PC-9 (cell line): ENCODE measurements around the gene NUP62CL.

ENCODE experiments used
- EZH2 ChIP-seq: fragments of 200-600 bp; sonication (generic); IDR thresholded peaks from 2 replicates; pipeline ENCODE4 v1.8.0; 2017; ENCODE audit warnings: antibody characterized with exemption, low read depth
- TF ChIP-seq, protein P1 (sequence below): fragments of 200-600 bp; sonication (generic); conservative IDR thresholded peaks from 2 replicates; pipeline ENCODE4 v1.6.1; 2017; ENCODE audit warnings: mixed run types, antibody characterized with exemption, mild to moderate bottlenecking, moderate library complexity

DNA sequence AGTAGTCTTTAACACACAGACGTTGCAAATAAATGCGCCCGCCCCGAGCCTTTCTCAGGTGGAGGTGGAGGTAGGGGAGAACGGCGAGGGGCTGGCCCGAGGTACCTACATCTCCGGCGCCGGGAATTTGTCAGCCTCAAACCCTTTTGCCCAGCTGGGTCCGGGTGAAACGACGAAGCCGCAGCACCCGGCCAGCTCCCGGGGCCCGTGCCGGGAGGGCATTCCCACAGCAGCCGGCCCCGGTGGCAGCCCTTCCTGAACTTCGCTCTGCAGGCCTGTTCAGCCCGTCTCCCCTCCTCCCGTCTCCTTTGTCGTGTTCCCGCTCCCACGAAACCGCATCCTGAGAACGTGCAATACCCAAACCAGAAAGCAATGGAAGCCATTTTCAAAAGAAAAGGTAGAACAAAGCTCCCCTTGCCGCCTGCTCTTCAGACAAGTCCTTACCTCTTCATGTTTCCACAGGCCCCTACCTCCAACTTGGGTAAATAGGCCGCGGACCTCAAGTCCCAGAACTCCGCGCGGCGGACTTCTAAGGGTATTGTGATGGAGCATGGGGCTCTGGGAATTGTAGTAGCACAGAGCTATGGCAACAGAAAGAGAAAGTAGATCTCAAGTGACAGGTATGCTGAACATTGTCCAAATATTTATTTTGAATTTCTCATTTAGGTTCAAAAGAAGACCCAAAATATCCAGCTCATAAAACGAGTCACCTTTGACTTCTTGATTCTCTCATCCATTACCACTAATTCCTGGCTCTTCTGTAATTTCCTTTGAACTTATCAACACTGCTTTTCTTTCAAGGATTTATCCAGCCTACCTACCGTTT, 87.7 kb downstream of the NUP62CL start, which contains the start of gene RBM41:
- TF ChIP-seq, protein P1, sequence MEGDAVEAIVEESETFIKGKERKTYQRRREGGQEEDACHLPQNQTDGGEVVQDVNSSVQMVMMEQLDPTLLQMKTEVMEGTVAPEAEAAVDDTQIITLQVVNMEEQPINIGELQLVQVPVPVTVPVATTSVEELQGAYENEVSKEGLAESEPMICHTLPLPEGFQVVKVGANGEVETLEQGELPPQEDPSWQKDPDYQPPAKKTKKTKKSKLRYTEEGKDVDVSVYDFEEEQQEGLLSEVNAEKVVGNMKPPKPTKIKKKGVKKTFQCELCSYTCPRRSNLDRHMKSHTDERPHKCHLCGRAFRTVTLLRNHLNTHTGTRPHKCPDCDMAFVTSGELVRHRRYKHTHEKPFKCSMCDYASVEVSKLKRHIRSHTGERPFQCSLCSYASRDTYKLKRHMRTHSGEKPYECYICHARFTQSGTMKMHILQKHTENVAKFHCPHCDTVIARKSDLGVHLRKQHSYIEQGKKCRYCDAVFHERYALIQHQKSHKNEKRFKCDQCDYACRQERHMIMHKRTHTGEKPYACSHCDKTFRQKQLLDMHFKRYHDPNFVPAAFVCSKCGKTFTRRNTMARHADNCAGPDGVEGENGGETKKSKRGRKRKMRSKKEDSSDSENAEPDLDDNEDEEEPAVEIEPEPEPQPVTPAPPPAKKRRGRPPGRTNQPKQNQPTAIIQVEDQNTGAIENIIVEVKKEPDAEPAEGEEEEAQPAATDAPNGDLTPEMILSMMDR: no peak
- no peak for TF ChIP-seq EZH2
